Psoas muscle (tissue), 8 donors: Measurements from ENCODE around the gene DMD. TPM values are rescaled to one million over a fixed set of nuclear protein-coding genes. Genes with fewer than 3 reads are reported as not detected.

Experiments used
- ATAC-seq, 4 donors: fragments of 200-7000 bp; cut with Tn5 transposase; one replicate each; pipeline ENCODE4 v1.9.1; 2020; ENCODE audit warnings: moderate library complexity in 3 of 4, mild to moderate bottlenecking in 2 of 4
- DNase-seq, 2 donors: peaks; one replicate each; pipeline ENCODE4 v3.0.0-alpha.2; 2020
- H3K27ac ChIP-seq: fragments of 200-600 bp; one replicate; pipeline ENCODE4 v1.8.0; 2022
- H3K27me3 ChIP-seq, 3 donors: fragments of 200-600 bp in 1 of 3; one replicate each; pipeline versions ENCODE4 v1.6.1 to v1.8.0; 2013 to 2022; ENCODE audit warnings: low read length in 2 of 3, mild to moderate bottlenecking in 2 of 3, moderate library complexity in 1 of 3; ENCODE audit not compliant: insufficient read depth in 3 of 3
- H3K36me3 ChIP-seq, 2 donors: fragments of 200-600 bp in 1 of 2; one replicate each; pipeline versions ENCODE4 v1.6.1 to v1.8.0; 2013 to 2022; ENCODE audit warnings: low read depth in 1 of 2, mild to moderate bottlenecking in 1 of 2, moderate library complexity in 1 of 2; ENCODE audit not compliant: insufficient read depth in 1 of 2
- H3K4me1 ChIP-seq: fragments of 200-600 bp; one replicate; pipeline ENCODE4 v1.8.0; 2022
- H3K4me3 ChIP-seq: fragments of 200-600 bp; one replicate; pipeline ENCODE4 v1.8.0; 2022; ENCODE audit warnings: mild to moderate bottlenecking
- H3K9me3 ChIP-seq: fragments of 200-600 bp; one replicate; pipeline ENCODE4 v1.8.0; 2022
- WGBS, 3 donors: extraction: QIAGEN DNeasy Blood & Tissue Kit; methylation state at CpG; one replicate each; pipeline versions ENCODE4 v1.1.6 to v1.1.7; 2013; 5-methylcytosine and 5-hydroxymethylcytosine counted together
- intact Hi-C, 2 donors: fragments of 100-400 bp; cut with DNase I; formaldehyde crosslinking; loops; one replicate each; pipeline versions ENCODE4 v1.11.0 to v1.14.2; 2022
- polyA plus RNA-seq, 3 donors: library from polyadenylated mRNA; stranded (reverse); fragments of 200-250 nt; gene quantifications; one replicate each; pipeline ENCODE4 v1.2.3, GENCODE V29; 2013
- total RNA-seq, 4 donors: library from RNA; stranded (reverse); fragmentation: NEBNext Ultra II Directional in 2 of 4; extraction: Animal tissue kit (Norgen Biotek cat#: 25700) in 2 of 4; gene quantifications; one replicate each; pipeline versions ENCODE4 v1.2.1 to v1.2.4, GENCODE V29; 2021 to 2023
- TF ChIP-seq, protein P1 (sequence below): fragments of 200-600 bp; IDR thresholded peaks from one replicate; pipeline ENCODE4 v1.8.0; 2022; ENCODE audit warnings: antibody characterized with exemption
- donor health status: healthy with polysubstance abuse.
- donor health status: DM: no; HTN: no; CAD: no; lungs with moderate emphysema.
- donor health status: Bipolar disorder and iron deficiency.
- donor health status: healthy.
- donor health status: DM: yes; HTN: yes; CAD: no.
- donor health status: DM: no; HTN: no; CAD: no.
- donor health status: DM: no; HTN: no; CAD: no.
- donor health status: DM: yes; HTN: yes; CAD: no.

DMD gene
- total and polyA plus RNA-seq, 7 donors = 6.8 to 170 (median 86.5) TPM

DNA sequence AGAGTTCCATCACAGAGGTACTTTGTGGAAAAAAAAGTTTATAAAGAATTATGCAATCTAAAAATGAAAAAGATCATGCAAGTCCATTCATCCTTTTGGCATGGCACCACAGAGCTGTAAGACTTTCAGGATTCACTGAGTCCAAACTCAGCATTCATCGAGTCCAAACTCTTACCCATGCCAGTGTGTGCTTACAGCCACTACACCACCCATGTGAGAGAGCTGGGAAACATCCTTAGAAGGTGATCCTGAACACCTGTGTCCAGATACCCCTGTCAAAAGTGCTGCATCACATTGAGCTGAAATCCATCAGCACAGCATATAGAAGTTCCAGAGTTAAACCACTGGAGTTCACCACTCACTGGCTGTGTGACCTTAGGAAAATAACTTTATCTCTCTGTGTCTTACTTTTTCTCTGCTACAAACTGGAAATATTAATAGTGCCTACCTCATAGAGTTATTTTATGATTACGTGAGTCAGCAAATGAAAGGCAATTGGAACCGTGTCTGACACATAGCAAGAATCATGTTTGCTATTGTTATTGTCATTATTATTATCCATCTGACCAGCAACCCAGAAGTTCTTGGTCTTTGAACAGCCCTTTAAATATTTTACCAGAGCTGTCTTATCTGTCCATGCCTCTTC, 2024.5 kb downstream of the DMD start:
- TF ChIP-seq, protein P1, sequence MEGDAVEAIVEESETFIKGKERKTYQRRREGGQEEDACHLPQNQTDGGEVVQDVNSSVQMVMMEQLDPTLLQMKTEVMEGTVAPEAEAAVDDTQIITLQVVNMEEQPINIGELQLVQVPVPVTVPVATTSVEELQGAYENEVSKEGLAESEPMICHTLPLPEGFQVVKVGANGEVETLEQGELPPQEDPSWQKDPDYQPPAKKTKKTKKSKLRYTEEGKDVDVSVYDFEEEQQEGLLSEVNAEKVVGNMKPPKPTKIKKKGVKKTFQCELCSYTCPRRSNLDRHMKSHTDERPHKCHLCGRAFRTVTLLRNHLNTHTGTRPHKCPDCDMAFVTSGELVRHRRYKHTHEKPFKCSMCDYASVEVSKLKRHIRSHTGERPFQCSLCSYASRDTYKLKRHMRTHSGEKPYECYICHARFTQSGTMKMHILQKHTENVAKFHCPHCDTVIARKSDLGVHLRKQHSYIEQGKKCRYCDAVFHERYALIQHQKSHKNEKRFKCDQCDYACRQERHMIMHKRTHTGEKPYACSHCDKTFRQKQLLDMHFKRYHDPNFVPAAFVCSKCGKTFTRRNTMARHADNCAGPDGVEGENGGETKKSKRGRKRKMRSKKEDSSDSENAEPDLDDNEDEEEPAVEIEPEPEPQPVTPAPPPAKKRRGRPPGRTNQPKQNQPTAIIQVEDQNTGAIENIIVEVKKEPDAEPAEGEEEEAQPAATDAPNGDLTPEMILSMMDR = no peak
- H3K27me3 ChIP-seq = no peaks in the 10 kb centered on the region
- ATAC-seq = peak in 3 of 4 donors; percentile 28 to 65 (median 63)

GRCh38 chrX:31185884-31186283, 2025.5 kb downstream of the DMD start:
- TF ChIP-seq, protein P1 = no peak
- Histone ChIP-seq H3K36me3 (no peaks in the 10 kb centered on the region), H3K4me3 (no peak overlapping the region), H3K4me1 (peaks cover 4% of the 10 kb centered on the region), H3K9me3 (no peaks in the 10 kb centered on the region), H3K27me3 (no peaks in the 10 kb centered on the region), H3K27ac (no peak overlapping the region)
- ATAC-seq = no peak
- WGBS, 3 donors = 81 to 100% (median 93%) methylated on average over 1 of the region's 1 CpG
- intact Hi-C loops = no loop called here
- DNase-seq = no peak

More for the DNA sequence above, 2024.5 kb downstream of the DMD start:
- H3K4me3 ChIP-seq = no peak overlapping the region
- H3K36me3 ChIP-seq = no peaks in the 10 kb centered on the region
- no peak for DNase-seq
- no peak overlapping the region for H3K27ac ChIP-seq
- peaks cover 4% of the 10 kb centered on the region for H3K4me1 ChIP-seq
- intact Hi-C loops = no loop called here
- 44 to 74% (median 55%) methylated on average over 3 of the region's 3 CpGs for WGBS, 3 donors
- no peaks in the 10 kb centered on the region for H3K9me3 ChIP-seq

GRCh38 chrX:31181377-31182000, 2029.9 kb downstream of the DMD start:
- no peak for ATAC-seq
- TF ChIP-seq, protein P1 = no peak
- WGBS, 3 donors = 71 to 78% (median 74%) methylated on average over 4 of the region's 4 CpGs

DNA sequence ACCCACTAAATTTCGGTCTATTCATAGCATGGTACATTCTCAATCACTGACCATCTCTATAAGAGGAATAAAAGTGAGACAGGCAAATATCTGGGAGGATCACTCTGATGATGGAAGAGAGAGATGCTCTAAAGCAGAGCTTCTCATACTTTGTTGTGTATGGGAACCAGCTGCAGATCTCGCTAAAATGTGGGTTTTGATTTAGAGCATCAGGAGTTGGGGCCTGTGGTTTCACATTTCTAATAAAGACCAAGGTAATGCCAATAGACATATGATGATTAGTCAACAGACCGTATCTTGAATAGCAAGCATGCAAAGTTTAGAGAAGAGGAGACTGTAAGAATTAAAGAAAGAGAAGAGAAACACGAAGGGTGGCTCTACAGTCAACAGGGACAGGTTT, 2032.1 kb downstream of the DMD start:
- TF ChIP-seq, protein P1 = no peak
- ATAC-seq (no peak), DNase-seq (no peak)
- no peaks in the 10 kb centered on the region for H3K36me3 ChIP-seq
- H3K9me3 ChIP-seq = no peaks in the 10 kb centered on the region
- WGBS, 3 donors = 73 to 96% (median 88%) methylated on average over 4 of the region's 4 CpGs
- no peaks in the 10 kb centered on the region for H3K4me1 ChIP-seq
- H3K27me3 ChIP-seq = no peaks in the 10 kb centered on the region
- intact Hi-C loops = no loop called here
- no peak overlapping the region for H3K4me3 ChIP-seq
- H3K27ac ChIP-seq = no peak overlapping the region

More at GRCh38 chrX:31181377-31182000, 2029.9 kb downstream of the DMD start:
- intact Hi-C loops = no loop called here
- no peaks in the 10 kb centered on the region for H3K9me3 ChIP-seq
- no peaks in the 10 kb centered on the region for H3K36me3 ChIP-seq
- H3K27ac ChIP-seq = no peak overlapping the region
- no peaks in the 10 kb centered on the region for H3K4me1 ChIP-seq
- no peaks in the 10 kb centered on the region for H3K27me3 ChIP-seq
- DNase-seq = no peak
- no peak overlapping the region for H3K4me3 ChIP-seq
